ENCODE measurements around the gene ERFL.

ERFL gene

GRCh38 chr19:41912899-41913537 lies 15.2 kb downstream of the ERFL start:
- no peak for DNase-seq

GRCh38 chr19:41911889-41912731 lies 16.1 kb downstream of the ERFL start:
- no peak for DNase-seq

GRCh38 chr19:41910992-41911888 lies 17.0 kb downstream of the ERFL start:
- DNase-seq: no peak

DNA sequence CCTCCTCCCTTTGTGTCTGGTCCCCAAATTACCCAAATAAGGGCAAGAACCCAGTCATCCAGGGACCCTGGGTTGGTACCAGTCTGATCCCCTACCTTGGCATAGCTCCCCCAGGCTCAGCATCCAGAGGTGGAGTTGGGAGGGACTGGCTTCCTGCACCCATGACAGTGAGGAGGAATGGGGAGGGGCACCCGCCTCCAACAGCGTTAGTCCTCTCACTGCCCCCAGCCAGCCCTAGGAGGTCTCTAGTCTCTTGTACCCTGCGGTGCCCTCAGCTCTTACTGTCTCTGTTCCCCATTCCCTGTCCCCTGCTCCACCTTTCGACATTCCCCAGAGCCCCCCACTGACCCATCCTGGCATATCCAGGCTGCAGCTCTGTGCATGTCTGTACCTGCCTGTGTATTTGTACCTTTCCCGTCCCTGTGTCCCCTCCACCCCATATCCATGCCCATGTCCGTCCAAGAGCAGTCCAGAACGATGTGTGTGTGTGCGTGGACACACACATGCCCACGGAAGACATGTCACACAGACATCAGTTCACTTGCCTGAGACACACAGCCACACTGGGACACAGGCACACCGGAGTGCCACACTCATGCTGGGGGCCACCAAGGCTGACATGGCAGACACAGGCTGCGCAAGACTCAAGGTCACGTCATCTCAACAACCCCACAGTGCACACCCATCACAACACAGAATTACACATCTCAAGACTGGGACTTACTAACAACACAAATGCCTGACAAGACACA lies 17.8 kb downstream of the ERFL start:
- no peak for DNase-seq

DNA sequence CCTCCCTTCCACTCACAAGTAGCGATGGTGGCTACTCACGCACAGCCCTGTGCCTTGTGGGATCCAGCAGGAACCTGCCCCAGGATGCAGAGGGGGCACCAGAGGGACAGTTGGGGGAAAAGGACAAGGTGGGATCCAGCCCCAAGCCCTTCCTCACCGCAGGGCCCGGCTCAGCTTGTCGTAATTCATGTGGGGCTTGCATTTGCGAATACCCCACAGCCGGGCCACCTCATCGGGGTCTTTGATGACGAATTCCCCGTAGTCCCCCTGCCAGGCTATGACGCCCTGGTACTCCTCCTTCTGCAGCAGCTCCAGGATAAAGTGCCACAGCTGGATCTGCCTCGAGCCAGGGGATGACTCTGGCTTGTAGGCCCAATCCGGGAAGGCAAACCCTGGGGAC lies 18.5 kb downstream of the ERFL start:
- DNase-seq: no peak

- DNase-seq: no peak
Observed at GRCh38 chr19:41908724-41909464, 19.4 kb downstream of the ERFL start.

DNA sequence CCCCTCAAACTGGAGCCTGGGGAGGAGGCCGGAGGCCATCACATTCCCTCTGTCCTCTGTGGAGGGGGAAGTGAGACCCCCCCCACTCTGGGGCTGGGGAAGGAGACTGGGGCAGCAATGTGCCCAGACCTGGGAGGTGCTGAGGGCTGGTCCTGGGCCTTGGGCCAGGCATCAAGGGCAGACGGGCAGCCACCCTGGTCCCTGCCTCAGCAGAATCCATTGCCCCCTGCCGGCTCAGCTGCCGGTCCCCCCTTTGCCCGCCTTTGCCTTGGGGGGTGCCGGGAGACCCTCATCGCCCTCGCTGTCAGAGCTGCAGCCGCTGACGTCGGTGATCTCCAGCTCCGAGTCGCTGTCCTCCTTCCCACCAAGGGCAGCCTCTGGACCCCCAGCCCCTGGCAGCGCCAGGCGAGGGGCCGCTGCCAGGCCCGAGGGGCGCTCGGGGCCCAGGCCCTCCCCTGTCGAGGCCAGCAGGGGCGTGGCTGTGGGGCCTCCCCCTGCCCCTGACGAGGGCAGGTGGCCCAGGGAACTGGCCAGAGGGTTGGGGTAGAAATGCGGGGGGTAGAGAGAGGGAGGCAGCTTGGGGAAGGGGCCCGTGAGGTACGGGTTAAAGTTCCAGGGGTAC lies 20.1 kb downstream of the ERFL start:
- no peak for DNase-seq

- DNase-seq: no peak
Observed at GRCh38 chr19:41906916-41907680, 21.2 kb downstream of the ERFL start.

DNA sequence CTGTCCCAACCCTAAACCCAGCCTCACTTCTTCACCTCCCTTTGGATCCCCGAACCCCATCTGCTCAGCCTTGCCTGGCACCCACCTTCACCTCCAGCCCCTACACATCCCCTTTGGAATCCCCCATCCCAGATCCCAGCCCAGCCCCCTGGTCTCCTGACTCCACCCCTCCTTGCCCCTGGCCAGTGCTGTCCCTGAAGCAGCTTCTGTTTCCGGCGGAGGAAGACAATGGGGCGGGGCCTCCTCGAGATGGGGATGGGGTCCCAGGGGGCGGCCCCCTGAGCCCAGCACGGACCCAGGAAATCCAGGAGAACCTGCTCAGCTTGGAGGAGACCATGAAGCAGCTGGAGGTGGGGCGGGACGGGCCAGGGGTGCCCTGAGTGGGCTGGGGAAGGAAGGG lies 22.0 kb downstream of the ERFL start:
- no peak for DNase-seq

GRCh38 chr19:41905273-41906002 lies 22.8 kb downstream of the ERFL start:
- no peak for DNase-seq

GRCh38 chr19:41904118-41904870 lies 24.0 kb downstream of the ERFL start:
- no peak for DNase-seq

GRCh38 chr19:41903193-41903953 lies 24.9 kb downstream of the ERFL start:
- no peak for DNase-seq

DNA sequence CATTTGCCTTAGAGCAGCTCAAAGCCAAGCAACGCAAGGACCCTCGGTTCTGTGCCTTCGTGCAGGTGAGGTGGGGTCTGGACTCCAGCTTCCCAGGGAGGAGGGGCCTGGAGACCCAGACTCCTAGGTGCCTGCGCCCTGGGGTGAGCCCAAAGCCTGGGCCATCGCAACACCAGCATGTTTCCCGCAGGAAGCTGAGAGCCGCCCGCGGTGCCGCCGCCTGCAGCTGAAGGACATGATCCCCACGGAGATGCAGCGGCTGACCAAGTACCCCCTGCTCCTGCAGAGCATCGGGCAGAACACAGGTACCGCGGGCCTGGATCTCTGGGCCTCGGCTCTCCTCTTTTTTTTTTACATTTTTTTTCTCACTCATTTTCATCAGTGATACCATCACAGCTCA lies 25.7 kb downstream of the ERFL start:
- DNase-seq: no peak

DNA sequence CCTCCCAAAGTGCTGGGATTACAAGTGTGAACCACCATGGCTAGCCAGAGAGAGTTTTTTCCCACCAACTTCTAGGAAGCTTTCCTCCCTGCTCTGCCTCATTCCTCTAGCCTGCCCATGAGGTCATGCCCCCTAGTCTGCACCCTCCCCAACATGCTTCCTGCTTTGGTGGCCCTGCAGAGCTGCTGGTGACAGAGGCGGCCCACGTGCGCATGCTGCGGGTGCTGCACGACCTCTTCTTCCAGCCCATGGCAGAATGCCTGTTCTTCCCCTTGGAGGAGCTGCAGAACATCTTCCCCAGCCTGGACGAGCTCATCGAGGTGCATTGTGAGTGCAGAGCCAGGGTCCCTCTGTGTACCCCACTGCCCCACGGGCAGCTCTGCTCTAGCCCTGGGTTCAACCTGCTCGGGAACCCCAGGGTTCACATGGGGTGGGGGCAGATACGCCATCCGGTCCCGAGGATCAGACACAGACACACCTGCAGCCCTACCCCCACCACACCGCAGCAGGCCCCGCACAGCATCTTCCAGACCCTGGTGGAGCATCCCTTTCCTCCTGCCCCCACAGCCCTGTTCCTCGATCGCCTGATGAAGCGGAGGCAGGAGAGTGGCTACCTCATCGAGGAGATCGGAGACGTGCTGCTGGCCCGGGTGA lies 26.4 kb downstream of the ERFL start:
- DNase-seq: no peak

- no peak for DNase-seq
Observed at GRCh38 chr19:41898235-41898634, 30.0 kb downstream of the ERFL start.

DNA sequence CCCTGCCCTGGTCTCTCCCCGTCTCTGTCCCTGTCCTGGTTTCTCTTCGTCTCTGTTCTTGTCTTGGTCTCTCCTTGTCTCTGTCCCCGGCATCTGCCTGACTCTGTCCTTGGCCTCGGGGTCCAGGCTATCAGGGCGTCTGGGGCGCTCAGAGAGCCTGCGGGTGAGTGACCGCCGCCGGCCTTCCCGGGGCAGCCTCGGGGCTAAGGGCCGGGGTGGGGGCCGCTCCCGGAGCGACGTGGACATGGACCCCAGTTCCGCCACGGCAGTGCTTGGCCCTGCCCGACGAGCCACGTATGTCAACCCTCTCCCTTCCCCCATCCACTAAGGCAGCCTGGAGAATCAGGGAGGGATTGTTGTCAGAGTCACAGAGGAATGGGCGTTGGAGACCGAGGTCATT lies 30.4 kb downstream of the ERFL start:
- DNase-seq: no peak

- DNase-seq: no peak
Observed at GRCh38 chr19:41897181-41897580, 31.1 kb downstream of the ERFL start.

GRCh38 chr19:41896581-41896942 lies 31.7 kb downstream of the ERFL start:
- no peak for DNase-seq

Measured in activated effector memory CD4-positive, alpha-beta T cell treated with anti-CD3 and anti-CD28 coated beads, Interleukin-2, amount 50 U/mL, for 16 hours (primary cell).